Cardiac septum (tissue), 1 donor: ENCODE data around the gene SIRPG. TPM values are rescaled to one million over a fixed set of nuclear protein-coding genes. Genes with fewer than 3 reads are reported as not detected.
"Not testable (repeated sequence)": the region's sequence is repeated elsewhere in the genome, so short reads cannot be mapped to it uniquely, and the experiment has no call there.

Experiments used
- DNase-seq: peaks from one replicate; pipeline ENCODE4 v3.0.0-alpha.2; 2020; ENCODE audit warnings: low spot score
- intact Hi-C: fragments of 100-400 bp; cut with DNase I; formaldehyde crosslinking; loops from one replicate; pipeline ENCODE4 v1.14.0; 2022
- total RNA-seq: library from RNA; stranded (reverse); fragmentation: NEBNext Ultra II Directional; extraction: Animal tissue kit (Norgen Biotek cat#: 25700); gene quantifications from one replicate; pipeline ENCODE4 v1.2.1, GENCODE V29; 2021
- donor health status: DM: no; HTN: no; CAD: no.

SIRPG gene
- total RNA-seq, 1 donor from 2014 or later = not detected

GRCh38 chr20:1618479-1618878 lies 39.1 kb downstream of the SIRPG start:
- no peak for DNase-seq
- intact Hi-C loops = no loop called here

- intact Hi-C loops = no loop called here
- no peak for DNase-seq
Observed at GRCh38 chr20:1616858-1617434, 40.6 kb downstream of the SIRPG start.

GRCh38 chr20:1610404-1610803 lies 47.2 kb downstream of the SIRPG start:
- DNase-seq, intact Hi-C loops: not testable (repeated sequence)

- DNase-seq, intact Hi-C loops: not testable (repeated sequence)
Observed at GRCh38 chr20:1608678-1609347, 48.8 kb downstream of the SIRPG start.

- intact Hi-C loops = no loop called here
- DNase-seq = no peak
Observed at GRCh38 chr20:1600736-1601135, 56.8 kb downstream of the SIRPG start.

- intact Hi-C loops = no loop called here
- DNase-seq = no peak
Observed at GRCh38 chr20:1595333-1595732, 62.2 kb downstream of the SIRPG start.

- intact Hi-C loops = no loop called here
- no peak for DNase-seq
Observed at GRCh38 chr20:1588533-1589460, 68.8 kb downstream of the SIRPG start.

GRCh38 chr20:1587781-1588532 lies 69.6 kb downstream of the SIRPG start:
- intact Hi-C loops = no loop called here
- DNase-seq = no peak

GRCh38 chr20:1579488-1579887 lies 78.1 kb downstream of the SIRPG start:
- intact Hi-C loops = no loop called here
- no peak for DNase-seq

Other genes with a start within 250 kb of the SIRPG start
- 64.0 TPM for gene NSFL1C, start 190.9 kb downstream of the SIRPG start, total RNA-seq
- 2.2 TPM for gene SIRPB2, start 166.4 kb downstream of the SIRPG start, total RNA-seq
- not detected for gene SIRPD, start 100.1 kb downstream of the SIRPG start, total RNA-seq
- gene SIRPB1, start 37.8 kb downstream of the SIRPG start, total RNA-seq = 0.92 TPM
- 45.8 TPM for gene SIRPA, start 237.6 kb upstream of the SIRPG start, total RNA-seq